ENCODE measurements around the gene UVSSA. TPM values are rescaled to one million over a fixed set of nuclear protein-coding genes. Genes with fewer than 3 reads are reported as not detected.

The UVSSA gene
- polyA plus RNA-seq, 1 of the 3 experiments (the other 2 are of a cell fraction) = 14.9 TPM

DNA sequence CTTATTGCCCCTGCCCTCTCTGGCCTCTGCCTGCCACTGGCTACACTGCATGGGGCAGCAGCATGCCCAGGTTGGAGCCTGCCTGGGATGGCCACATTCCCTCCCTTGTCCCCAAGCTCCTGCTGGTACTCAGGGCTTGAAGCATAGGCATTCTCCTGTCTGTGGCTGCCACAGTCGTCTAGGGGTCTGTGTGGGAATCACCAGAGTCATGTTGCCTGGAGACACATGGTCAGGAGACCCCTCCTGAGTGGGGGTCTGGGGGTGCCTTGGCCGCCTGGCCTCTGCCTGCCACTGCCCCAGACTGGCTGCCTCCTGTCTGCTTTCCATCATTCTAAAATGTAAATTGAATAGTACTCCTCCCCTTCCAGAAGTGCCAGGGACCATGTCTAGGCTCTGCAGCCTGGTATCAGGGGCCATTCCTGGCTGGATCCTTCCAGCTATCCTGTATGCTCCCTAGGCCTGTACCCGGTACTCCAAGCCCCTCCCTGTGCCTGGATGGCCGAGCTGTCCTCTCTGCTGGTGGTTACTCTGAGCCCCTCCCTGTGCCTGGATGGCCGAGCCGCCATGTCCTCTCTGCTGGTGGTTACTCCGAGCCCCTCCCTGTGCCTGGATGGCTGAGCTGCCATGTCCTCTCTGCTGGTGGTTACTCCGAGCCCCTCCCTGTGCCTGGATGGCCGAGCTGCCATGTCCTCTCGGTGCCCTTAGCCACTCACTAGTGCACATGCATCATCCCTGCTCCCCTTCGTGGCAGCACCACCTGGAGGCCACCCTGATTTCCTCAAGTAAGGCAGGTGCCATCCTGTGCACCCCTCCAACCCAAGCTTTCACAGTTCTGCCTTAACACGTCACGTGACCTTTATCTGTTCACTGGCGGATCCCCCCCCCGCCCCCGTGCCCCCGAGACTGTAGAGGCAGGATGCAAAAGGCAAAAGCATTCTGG lies 64.7 kb downstream of the UVSSA start:
- Histone ChIP-seq H2AFZ (ENCODE audit: low read depth) (no peak overlapping the region), H3K27ac (ENCODE audit: low read depth in 2 of 2, low read length in 1 of 2) (no peak overlapping the region), H3K36me3 (replicated peaks in 1 of 2; ENCODE audit: control insufficient read depth in 1 of 2, insufficient read depth in 2 of 2, low read length in 1 of 2) (no peaks in the 10 kb centered on the region), H3K9me2 (no peaks in the 10 kb centered on the region), H3K4me1 (ENCODE audit: control insufficient read depth in 1 of 2, insufficient read depth in 2 of 2, low read depth in 1 of 2, low read length in 1 of 2) (no peaks in the 10 kb centered on the region), H4K20me1 (ENCODE audit: insufficient read depth) (no peaks in the 10 kb centered on the region), H3K79me2 (ENCODE audit: insufficient read depth) (no peaks in the 10 kb centered on the region), H3K9me3 (no peaks in the 10 kb centered on the region), H3F3A (replicated peaks; ENCODE audit: insufficient read depth) (no peaks in the 10 kb centered on the region), H3K4me3 (ENCODE audit: low read depth in 2 of 2, low read length in 1 of 2) (no peak overlapping the region), H3K9ac (no peak overlapping the region), H3K27me3 (ENCODE audit: insufficient read depth) (peaks cover 86% of the 10 kb centered on the region), H3K4me2 (no peak overlapping the region)
- no peak for TF ChIP-seq TCF12 (IDR thresholded peaks at IDR 0.05)
- TF ChIP-seq POLR2AphosphoS5 (IDR thresholded peaks at IDR 0.05; ENCODE audit: low read depth, low read length) = no peak
- no peak for TF ChIP-seq SMC3 (IDR thresholded peaks at IDR 0.05; ENCODE audit: low read depth, low read length)
- TF ChIP-seq RAD21 (IDR thresholded peaks at IDR 0.05; ENCODE audit: low read length) = no peak
- no peak for TF ChIP-seq EP300 (IDR thresholded peaks at IDR 0.05; ENCODE audit: borderline replicate concordance in 1 of 2, low read depth in 1 of 2, low read length in 1 of 2)
- TF ChIP-seq TAF1 (IDR thresholded peaks at IDR 0.05; ENCODE audit: borderline replicate concordance, low read depth, low read length) = no peak
- no peak for TF ChIP-seq CHD2 (IDR thresholded peaks at IDR 0.05; ENCODE audit: low read length, partially characterized antibody)
- TF ChIP-seq GATA2 (CRISPR knock-in tag; IDR thresholded peaks at IDR 0.05) = no peak
- TF ChIP-seq RXRA (IDR thresholded peaks at IDR 0.05; ENCODE audit: borderline replicate concordance, low read depth) = no peak
- WGBS (ENCODE audit: low lambda C conversion rate) = 5% methylated on average over 13 of the region's 17 CpGs
- DNase-seq = peak; percentile 44
- ChIA-PET CTCF (interaction anchor here (1.5 to 1.7 kb wide), 2 partner anchors 101 to 218 kb away, joined by 3 to 4 read pairs; no protein-coding TSS in a partner anchor), POLR2A (no interaction called here)

DNA sequence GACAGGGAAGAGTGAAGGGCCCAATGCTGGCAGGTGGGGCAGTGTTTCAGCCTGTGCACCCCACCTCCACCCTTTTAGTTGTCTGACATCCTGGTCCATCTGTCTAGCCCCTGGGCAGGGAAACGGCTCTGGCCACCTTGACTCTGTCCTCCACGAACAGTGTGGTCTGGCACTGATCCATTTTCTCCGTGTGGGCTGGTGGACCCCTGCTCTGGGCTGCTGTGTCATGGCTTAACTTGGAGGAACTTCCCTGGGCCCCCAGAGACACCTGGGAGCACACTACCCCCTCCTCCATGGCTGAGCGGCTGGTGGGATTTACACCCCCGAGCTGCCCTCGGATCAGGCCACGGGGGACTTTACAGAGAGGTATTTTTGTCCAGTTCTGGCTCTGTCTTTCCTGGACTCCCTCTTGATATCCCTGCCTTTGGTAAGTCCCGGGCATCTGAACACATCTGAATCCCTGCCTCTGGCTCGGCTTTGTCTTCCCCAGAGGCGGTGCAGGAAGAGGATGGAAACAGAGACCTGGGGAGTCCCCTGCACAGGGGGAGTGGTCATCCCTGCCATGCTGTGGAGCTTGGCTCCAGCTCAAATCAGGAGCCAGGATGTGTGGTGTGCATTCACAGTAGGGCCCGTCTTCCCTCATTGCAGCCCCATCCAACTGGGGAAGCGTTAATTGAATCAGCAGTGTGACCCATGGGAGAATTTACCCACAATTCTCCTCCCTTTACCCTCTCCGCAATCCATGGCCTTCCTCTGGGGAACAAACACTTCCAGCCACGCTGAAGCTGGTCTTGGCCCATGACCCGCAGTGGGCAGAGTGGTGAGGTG lies 65.6 kb downstream of the UVSSA start:
- ChIA-PET POLR2A (no interaction called here), CTCF (interaction anchor here (0.7 to 1.7 kb wide), 4 partner anchors 12 to 249 kb away, joined by 3 to 4 read pairs (median 3); no protein-coding TSS in a partner anchor)
- 5% methylated on average over 14 of the region's 15 CpGs for WGBS (ENCODE audit: low lambda C conversion rate)
- H3K36me3 ChIP-seq (replicated peaks in 1 of 2; ENCODE audit: control insufficient read depth in 1 of 2, insufficient read depth in 2 of 2, low read length in 1 of 2) = no peaks in the 10 kb centered on the region
- H2AFZ ChIP-seq (ENCODE audit: low read depth) = no peak overlapping the region
- H4K20me1 ChIP-seq (ENCODE audit: insufficient read depth) = no peaks in the 10 kb centered on the region
- peak; percentile 34 for DNase-seq
- H3K9ac ChIP-seq = no peak overlapping the region
- no peak overlapping the region for H3K4me2 ChIP-seq
- no peaks in the 10 kb centered on the region for H3K4me1 ChIP-seq (ENCODE audit: control insufficient read depth in 1 of 2, insufficient read depth in 2 of 2, low read depth in 1 of 2, low read length in 1 of 2)
- TF ChIP-seq, protein P1, sequence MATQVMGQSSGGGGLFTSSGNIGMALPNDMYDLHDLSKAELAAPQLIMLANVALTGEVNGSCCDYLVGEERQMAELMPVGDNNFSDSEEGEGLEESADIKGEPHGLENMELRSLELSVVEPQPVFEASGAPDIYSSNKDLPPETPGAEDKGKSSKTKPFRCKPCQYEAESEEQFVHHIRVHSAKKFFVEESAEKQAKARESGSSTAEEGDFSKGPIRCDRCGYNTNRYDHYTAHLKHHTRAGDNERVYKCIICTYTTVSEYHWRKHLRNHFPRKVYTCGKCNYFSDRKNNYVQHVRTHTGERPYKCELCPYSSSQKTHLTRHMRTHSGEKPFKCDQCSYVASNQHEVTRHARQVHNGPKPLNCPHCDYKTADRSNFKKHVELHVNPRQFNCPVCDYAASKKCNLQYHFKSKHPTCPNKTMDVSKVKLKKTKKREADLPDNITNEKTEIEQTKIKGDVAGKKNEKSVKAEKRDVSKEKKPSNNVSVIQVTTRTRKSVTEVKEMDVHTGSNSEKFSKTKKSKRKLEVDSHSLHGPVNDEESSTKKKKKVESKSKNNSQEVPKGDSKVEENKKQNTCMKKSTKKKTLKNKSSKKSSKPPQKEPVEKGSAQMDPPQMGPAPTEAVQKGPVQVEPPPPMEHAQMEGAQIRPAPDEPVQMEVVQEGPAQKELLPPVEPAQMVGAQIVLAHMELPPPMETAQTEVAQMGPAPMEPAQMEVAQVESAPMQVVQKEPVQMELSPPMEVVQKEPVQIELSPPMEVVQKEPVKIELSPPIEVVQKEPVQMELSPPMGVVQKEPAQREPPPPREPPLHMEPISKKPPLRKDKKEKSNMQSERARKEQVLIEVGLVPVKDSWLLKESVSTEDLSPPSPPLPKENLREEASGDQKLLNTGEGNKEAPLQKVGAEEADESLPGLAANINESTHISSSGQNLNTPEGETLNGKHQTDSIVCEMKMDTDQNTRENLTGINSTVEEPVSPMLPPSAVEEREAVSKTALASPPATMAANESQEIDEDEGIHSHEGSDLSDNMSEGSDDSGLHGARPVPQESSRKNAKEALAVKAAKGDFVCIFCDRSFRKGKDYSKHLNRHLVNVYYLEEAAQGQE (IDR thresholded peaks at IDR 0.05; ENCODE audit: low read depth, low read length) = no peak
- TF ChIP-seq NRF1 (IDR thresholded peaks at IDR 0.05; ENCODE audit: low read depth, low read length) (no peak), JUND (IDR thresholded peaks at IDR 0.05) (no peak), TCF12 (IDR thresholded peaks at IDR 0.05) (no peak), GABPA (IDR thresholded peaks at IDR 0.05; ENCODE audit: low read depth) (no peak)
- TF ChIP-seq, protein P2, sequence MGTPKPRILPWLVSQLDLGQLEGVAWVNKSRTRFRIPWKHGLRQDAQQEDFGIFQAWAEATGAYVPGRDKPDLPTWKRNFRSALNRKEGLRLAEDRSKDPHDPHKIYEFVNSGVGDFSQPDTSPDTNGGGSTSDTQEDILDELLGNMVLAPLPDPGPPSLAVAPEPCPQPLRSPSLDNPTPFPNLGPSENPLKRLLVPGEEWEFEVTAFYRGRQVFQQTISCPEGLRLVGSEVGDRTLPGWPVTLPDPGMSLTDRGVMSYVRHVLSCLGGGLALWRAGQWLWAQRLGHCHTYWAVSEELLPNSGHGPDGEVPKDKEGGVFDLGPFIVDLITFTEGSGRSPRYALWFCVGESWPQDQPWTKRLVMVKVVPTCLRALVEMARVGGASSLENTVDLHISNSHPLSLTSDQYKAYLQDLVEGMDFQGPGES (IDR thresholded peaks at IDR 0.05; ENCODE audit: low read depth, low read length) = no peak
- TF ChIP-seq, protein P3, sequence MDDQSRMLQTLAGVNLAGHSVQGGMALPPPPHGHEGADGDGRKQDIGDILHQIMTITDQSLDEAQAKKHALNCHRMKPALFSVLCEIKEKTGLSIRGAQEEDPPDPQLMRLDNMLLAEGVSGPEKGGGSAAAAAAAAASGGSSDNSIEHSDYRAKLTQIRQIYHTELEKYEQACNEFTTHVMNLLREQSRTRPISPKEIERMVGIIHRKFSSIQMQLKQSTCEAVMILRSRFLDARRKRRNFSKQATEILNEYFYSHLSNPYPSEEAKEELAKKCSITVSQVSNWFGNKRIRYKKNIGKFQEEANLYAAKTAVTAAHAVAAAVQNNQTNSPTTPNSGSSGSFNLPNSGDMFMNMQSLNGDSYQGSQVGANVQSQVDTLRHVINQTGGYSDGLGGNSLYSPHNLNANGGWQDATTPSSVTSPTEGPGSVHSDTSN (IDR thresholded peaks at IDR 0.05) = no peak
- peaks cover 86% of the 10 kb centered on the region for H3K27me3 ChIP-seq (ENCODE audit: insufficient read depth)
- H3K9me3 ChIP-seq = no peaks in the 10 kb centered on the region
- H3K79me2 ChIP-seq (ENCODE audit: insufficient read depth) = no peaks in the 10 kb centered on the region
- no peaks in the 10 kb centered on the region for H3F3A ChIP-seq (replicated peaks; ENCODE audit: insufficient read depth)
- H3K27ac ChIP-seq (ENCODE audit: low read depth in 2 of 2, low read length in 1 of 2) = no peak overlapping the region
- no peak overlapping the region for H3K4me3 ChIP-seq (ENCODE audit: low read depth in 2 of 2, low read length in 1 of 2)
- H3K9me2 ChIP-seq = no peaks in the 10 kb centered on the region

All from SK-N-SH (cell line).